Adrenal gland (tissue), 12 donors: ENCODE measurements around the gene JAM3. TPM values are rescaled to one million over a fixed set of nuclear protein-coding genes. Genes with fewer than 3 reads are reported as not detected.

Experiments
- DNase-seq, 7 donors: peaks; one replicate each; pipeline ENCODE4 v3.0.0-alpha.2; 2019 to 2020
- H3K27ac ChIP-seq, 5 donors: fragments of 200-600 bp; sonication (generic) in 4 of 5; 1 replicate in 3 of 5; 2 replicates in 2 of 5; pipeline versions ENCODE4 v1.5.1 to v1.8.0; 2016 to 2020; ENCODE audit warnings: mild to moderate bottlenecking in 1 of 5
- H3K27me3 ChIP-seq: fragments of 200-600 bp; 2 replicates; pipeline ENCODE4 v1.8.0; 2021
- H3K36me3 ChIP-seq, 2 donors: fragments of 200-600 bp; replicated peaks in 1 of 2; 1 replicate in 1 of 2; 2 replicates in 1 of 2; pipeline versions ENCODE4 v1.5.1 to v1.8.0; 2018 to 2022
- H3K4me1 ChIP-seq, 2 donors: fragments of 200-600 bp; replicated peaks in 1 of 2; 1 replicate in 1 of 2; 2 replicates in 1 of 2; pipeline versions ENCODE4 v1.5.1 to v1.8.0; 2018 to 2021
- H3K4me3 ChIP-seq, 4 donors: fragments of 200-600 bp; sonication (generic) in 3 of 4; one replicate each; pipeline ENCODE4 v1.5.1; 2016 to 2018
- H3K9me3 ChIP-seq, 3 donors: fragments of 200-600 bp; sonication (generic) in 1 of 3; replicated peaks in 1 of 3; 1 replicate in 2 of 3; 2 replicates in 1 of 3; pipeline versions ENCODE4 v1.5.1 to v1.8.0; 2016 to 2021
- POLR2A ChIP-seq, 2 donors: fragments of 450-650 bp; IDR thresholded peaks; one replicate each; pipeline ENCODE4 v1.6.1; 2017; ENCODE audit warnings: antibody characterized with exemption in 2 of 2, mild to moderate bottlenecking in 2 of 2, moderate library complexity in 1 of 2
- WGBS, 4 donors: extraction: QIAGEN DNeasy Blood & Tissue Kit in 2 of 4; methylation state at CpG; one replicate each; pipeline versions ENCODE4 v1.1.5 to v1.1.7; 2013 to 2017; 5-methylcytosine and 5-hydroxymethylcytosine counted together
- intact Hi-C, 2 donors: fragments of 100-400 bp; cut with DNase I; formaldehyde crosslinking; loops; one replicate each; pipeline versions ENCODE4 v1.14.1 to v1.15.0; 2022 to 2023
- polyA plus RNA-seq, 3 donors: library from polyadenylated mRNA; stranded (reverse); fragments of 200-250 nt in 2 of 3; fragments of 350-450 nt in 1 of 3; fragmentation: Illumina TruSeq in 1 of 3; extraction: RNeasy Lipid Tissue Mini Kit (QIAGEN cat#74804) in 1 of 3; gene quantifications; one replicate each; pipeline ENCODE4 v1.2.3, GENCODE V29; 2013 to 2014
- total RNA-seq, 9 donors: library from RNA; depleted of rRNA in 4 of 9; stranded (reverse); fragments of >200 nt in 4 of 9; fragments of 120-200 nt in 1 of 9; fragmentation: NEBNext Ultra II Directional in 1 of 9; extraction: Animal tissue kit (Norgen Biotek cat#: 25700) in 1 of 9; gene quantifications; one replicate each; pipeline versions ENCODE4 v1.1.0 to v1.2.4, GENCODE V29; 2013 to 2023
- TF ChIP-seq, protein P1 (sequence below), 6 experiments: fragments of 450-650 bp in 4 of 6; fragments of 200-600 bp in 2 of 6; sonication (generic) in 1 of 6; IDR thresholded peaks; 1 replicate in 5 of 6; 2 replicates in 1 of 6; pipeline versions ENCODE4 v1.5.1 to v1.8.0; 2016 to 2021; ENCODE audit warnings: antibody characterized with exemption in 6 of 6, mild to moderate bottlenecking in 2 of 6, moderate library complexity in 1 of 6
- donor health status: healthy with polysubstance abuse.
- donor health status: Bipolar disorder and iron deficiency.
- donor health status: DM: yes; HTN: yes; CAD: no.
- donor health status: DM: no; HTN: no; CAD: no.
- donor health status: DM: no; HTN: no; CAD: no.
- donor health status: DM: yes; HTN: yes; CAD: no.

JAM3 gene
- total and polyA plus RNA-seq, 12 donors = 18.0 to 42.2 (median 31.9) TPM

DNA sequence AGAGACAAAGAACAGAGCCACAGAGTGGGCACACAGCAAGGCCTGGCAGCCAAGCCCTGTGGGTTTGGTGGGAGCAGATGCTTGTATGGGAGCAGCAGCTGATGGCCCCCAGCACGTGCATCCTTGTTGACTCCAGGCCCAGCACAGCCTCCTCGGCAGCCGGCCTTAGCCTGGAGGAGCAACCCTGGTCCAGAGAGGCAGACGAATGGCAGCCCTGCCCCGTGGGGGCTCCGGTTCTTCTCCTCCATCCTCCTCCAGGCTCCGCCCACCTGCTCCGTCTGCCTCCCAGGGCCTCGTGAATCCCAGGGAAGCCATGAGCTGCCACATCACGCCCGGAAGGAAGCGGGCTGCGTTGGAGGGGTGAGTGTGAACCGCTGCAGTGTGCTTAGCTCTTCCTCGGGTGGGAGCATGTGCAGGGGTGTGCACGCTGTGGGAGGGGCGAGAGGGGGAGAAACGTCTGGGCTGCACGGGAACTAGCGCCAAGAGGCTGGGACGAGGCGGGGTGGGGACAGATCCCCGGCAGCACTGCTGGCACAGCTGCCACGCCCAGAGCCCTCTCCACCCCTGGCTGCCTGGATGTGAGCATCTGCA, 36.3 kb upstream of the JAM3 start:
- Histone ChIP-seq H3K4me3 (no peak overlapping the region), H3K36me3 (no peaks in the 10 kb centered on the region), H3K27ac (peak overlapping the region in 1 of 5 donors; percentile 93), H3K9me3 (no peaks in the 10 kb centered on the region), H3K27me3 (peaks cover 2% of the 10 kb centered on the region), H3K4me1 (peaks cover 8 to 19% of the 10 kb centered on the region in 2 donors)
- intact Hi-C loops = no loop called here
- no peak for DNase-seq
- 49 to 69% (median 57%) methylated on average over 10 to 24 of the region's 24 CpGs for WGBS, 4 donors
- TF ChIP-seq, protein P1, sequence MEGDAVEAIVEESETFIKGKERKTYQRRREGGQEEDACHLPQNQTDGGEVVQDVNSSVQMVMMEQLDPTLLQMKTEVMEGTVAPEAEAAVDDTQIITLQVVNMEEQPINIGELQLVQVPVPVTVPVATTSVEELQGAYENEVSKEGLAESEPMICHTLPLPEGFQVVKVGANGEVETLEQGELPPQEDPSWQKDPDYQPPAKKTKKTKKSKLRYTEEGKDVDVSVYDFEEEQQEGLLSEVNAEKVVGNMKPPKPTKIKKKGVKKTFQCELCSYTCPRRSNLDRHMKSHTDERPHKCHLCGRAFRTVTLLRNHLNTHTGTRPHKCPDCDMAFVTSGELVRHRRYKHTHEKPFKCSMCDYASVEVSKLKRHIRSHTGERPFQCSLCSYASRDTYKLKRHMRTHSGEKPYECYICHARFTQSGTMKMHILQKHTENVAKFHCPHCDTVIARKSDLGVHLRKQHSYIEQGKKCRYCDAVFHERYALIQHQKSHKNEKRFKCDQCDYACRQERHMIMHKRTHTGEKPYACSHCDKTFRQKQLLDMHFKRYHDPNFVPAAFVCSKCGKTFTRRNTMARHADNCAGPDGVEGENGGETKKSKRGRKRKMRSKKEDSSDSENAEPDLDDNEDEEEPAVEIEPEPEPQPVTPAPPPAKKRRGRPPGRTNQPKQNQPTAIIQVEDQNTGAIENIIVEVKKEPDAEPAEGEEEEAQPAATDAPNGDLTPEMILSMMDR (IDR thresholded peaks at IDR 0.05) = no peak
- no peak for TF ChIP-seq POLR2A (IDR thresholded peaks at IDR 0.05)

DNA sequence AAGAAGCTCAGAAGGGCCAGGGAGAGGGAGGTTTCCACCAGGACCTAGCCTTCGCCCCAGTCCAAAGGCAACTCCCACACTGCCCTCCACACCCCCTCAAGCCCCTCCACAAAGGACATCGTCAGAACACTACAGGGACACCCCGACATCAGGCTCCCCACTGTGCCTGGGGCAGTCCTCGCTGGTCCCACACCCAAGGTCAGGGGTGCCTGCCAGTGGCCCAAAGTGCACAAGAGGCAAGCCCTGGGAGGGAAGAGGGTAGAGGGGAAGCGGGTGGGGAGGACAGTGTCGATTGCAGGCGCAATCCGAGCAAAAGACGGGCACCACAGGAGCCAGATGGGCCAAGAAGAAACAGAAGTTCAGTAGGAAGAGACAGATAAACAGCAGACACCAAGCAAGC, 35.6 kb upstream of the JAM3 start:
- intact Hi-C loops = no loop called here
- DNase-seq = no peak

GRCh38 chr11:134033696-134034491, 35.0 kb upstream of the JAM3 start:
- DNase-seq = peak; percentile 82 to 94 (median 86)
- Histone ChIP-seq H3K4me1 (peaks cover 8 to 24% of the 10 kb centered on the region in 2 donors), H3K9me3 (no peaks in the 10 kb centered on the region), H3K27me3 (peaks cover 2% of the 10 kb centered on the region), H3K4me3 (peak overlapping the region in 1 of 4 donors; percentile 1), H3K36me3 (no peaks in the 10 kb centered on the region), H3K27ac (peak overlapping the region in 4 of 5 donors; percentile 19 to 93 (median 47))
- WGBS, 4 donors = 7 to 11% (median 9%) methylated on average over 16 to 17 of the region's 17 CpGs
- intact Hi-C loops = no loop called here
- TF ChIP-seq POLR2A (IDR thresholded peaks at IDR 0.05) = peak in 1 of 2 donors; percentile 64
- TF ChIP-seq, protein P1 (IDR thresholded peaks at IDR 0.05) = no peak

More for the DNA sequence above, 35.6 kb upstream of the JAM3 start:
- Histone ChIP-seq H3K9me3 (no peaks in the 10 kb centered on the region), H3K4me3 (no peak overlapping the region), H3K27ac (peak overlapping the region in 4 of 5 donors; percentile 19 to 93 (median 47)), H3K4me1 (peaks cover 8 to 24% of the 10 kb centered on the region in 2 donors), H3K27me3 (peaks cover 2% of the 10 kb centered on the region), H3K36me3 (no peaks in the 10 kb centered on the region)
- 70 to 77% (median 73%) methylated on average over 8 to 9 of the region's 9 CpGs for WGBS, 4 donors
- TF ChIP-seq, protein P1 (IDR thresholded peaks at IDR 0.05) = no peak

- H3K27me3 ChIP-seq = peaks cover 2% of the 10 kb centered on the region
- peak; percentile 64 to 81 (median 68) for DNase-seq
- TF ChIP-seq POLR2A (IDR thresholded peaks at IDR 0.05) = no peak
- TF ChIP-seq, protein P1 (IDR thresholded peaks at IDR 0.05) = no peak
- H3K4me3 ChIP-seq = peak overlapping the region in 1 of 4 donors; percentile 1
- 49 to 83% (median 75%) methylated on average over 4 to 15 of the region's 15 CpGs for WGBS, 4 donors
- peaks cover 8 to 27% of the 10 kb centered on the region in 2 donors for H3K4me1 ChIP-seq
- no peaks in the 10 kb centered on the region for H3K36me3 ChIP-seq
- no peaks in the 10 kb centered on the region for H3K9me3 ChIP-seq
- peak overlapping the region in 3 of 5 donors; percentile 28 to 93 (median 66) for H3K27ac ChIP-seq
- intact Hi-C loops = no loop called here
Measured at GRCh38 chr11:134034496-134035381, 34.1 kb upstream of the JAM3 start.
